Measurements from ENCODE around the gene ADK.

DNA sequence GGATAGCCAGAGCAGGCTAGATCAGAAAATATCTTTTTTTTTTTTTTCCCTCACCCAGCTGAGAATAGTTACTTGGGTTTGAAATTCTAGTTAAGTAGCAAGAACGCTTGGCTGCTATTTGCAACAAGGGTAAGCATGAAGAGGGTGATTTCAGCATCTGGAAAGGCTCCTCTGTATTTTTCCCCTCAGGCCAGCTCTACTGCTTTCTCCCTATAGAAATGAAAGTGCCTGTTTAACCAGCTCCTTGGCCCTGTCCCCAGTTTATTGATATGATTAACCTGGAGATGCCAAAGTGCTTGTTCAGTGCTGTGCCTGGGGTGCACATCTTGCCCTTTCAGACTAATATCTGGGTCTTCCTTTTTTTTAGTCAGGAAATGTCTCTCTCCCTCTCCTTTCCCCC is 37.5 kb upstream of the ADK start:
- TF ChIP-seq, protein P1, sequence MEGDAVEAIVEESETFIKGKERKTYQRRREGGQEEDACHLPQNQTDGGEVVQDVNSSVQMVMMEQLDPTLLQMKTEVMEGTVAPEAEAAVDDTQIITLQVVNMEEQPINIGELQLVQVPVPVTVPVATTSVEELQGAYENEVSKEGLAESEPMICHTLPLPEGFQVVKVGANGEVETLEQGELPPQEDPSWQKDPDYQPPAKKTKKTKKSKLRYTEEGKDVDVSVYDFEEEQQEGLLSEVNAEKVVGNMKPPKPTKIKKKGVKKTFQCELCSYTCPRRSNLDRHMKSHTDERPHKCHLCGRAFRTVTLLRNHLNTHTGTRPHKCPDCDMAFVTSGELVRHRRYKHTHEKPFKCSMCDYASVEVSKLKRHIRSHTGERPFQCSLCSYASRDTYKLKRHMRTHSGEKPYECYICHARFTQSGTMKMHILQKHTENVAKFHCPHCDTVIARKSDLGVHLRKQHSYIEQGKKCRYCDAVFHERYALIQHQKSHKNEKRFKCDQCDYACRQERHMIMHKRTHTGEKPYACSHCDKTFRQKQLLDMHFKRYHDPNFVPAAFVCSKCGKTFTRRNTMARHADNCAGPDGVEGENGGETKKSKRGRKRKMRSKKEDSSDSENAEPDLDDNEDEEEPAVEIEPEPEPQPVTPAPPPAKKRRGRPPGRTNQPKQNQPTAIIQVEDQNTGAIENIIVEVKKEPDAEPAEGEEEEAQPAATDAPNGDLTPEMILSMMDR (IDR thresholded peaks at IDR 0.05) = no peak
- TF ChIP-seq POLR2A (IDR thresholded peaks at IDR 0.05) = no peak

Data from gastroesophageal sphincter (tissue), 3 donors.